Nephron progenitor cell (in vitro differentiated cells): ENCODE data around the gene GNAZ.

Source experiments
- DNase-seq: peaks from one replicate; pipeline ENCODE4 v3.0.0; 2021
- H3K27ac Mint-ChIP-seq: 2 replicates; pipeline ENCODE4 v1.8.0; 2021; ENCODE audit warnings: mild to moderate bottlenecking, moderate library complexity, mixed read lengths
- H3K27me3 Mint-ChIP-seq: 2 replicates; pipeline ENCODE4 v1.8.0; 2021; ENCODE audit warnings: mild to moderate bottlenecking, low read depth, mixed read lengths; ENCODE audit not compliant: poor library complexity
- H3K36me3 Mint-ChIP-seq: 2 replicates; pipeline ENCODE4 v1.8.0; 2021; ENCODE audit warnings: low read depth, mixed read lengths
- H3K4me1 Mint-ChIP-seq: 2 replicates; pipeline ENCODE4 v1.8.0; 2021; ENCODE audit warnings: mixed read lengths
- H3K4me3 Mint-ChIP-seq: 2 replicates; pipeline ENCODE4 v1.8.0; 2021; ENCODE audit warnings: mild to moderate bottlenecking, moderate library complexity, mixed read lengths
- H3K9me3 Mint-ChIP-seq: 2 replicates; pipeline ENCODE4 v1.8.0; 2021; ENCODE audit warnings: mild to moderate bottlenecking, moderate library complexity, mixed read lengths
- TF ChIP-seq, protein P1 (sequence below): fragments of 200-600 bp; sonication (generic); IDR thresholded peaks from 2 replicates; pipeline ENCODE4 v1.5.0; 2021; ENCODE audit warnings: antibody characterized with exemption

GNAZ gene

DNA sequence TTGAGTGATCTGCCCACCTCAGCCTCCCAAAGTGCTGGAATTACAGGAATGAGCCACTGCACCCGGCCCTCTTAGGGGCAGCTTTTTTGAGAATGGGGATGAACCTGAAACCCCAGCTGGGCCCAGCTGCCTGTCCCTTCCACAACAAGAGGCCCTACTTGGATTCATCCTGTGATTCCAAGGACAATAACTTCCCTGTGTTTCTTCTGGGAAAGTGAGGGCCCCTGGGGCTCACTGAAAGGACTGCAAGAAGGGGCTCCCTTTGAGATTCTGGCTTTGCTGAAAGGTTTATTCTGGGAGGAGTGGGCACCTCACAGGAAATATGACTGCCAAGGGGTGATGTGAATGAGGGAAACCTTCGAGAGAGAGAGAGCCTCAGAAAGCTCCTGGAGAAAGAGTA, 12.3 kb upstream of the GNAZ start:
- Mint-ChIP-seq H3K27ac (no peak overlapping the region), H3K4me1 (no peaks in the 10 kb centered on the region), H3K27me3 (peaks cover 26% of the 10 kb centered on the region), H3K4me3 (no peak overlapping the region), H3K36me3 (no peaks in the 10 kb centered on the region), H3K9me3 (peaks cover 11% of the 10 kb centered on the region)
- TF ChIP-seq, protein P1, sequence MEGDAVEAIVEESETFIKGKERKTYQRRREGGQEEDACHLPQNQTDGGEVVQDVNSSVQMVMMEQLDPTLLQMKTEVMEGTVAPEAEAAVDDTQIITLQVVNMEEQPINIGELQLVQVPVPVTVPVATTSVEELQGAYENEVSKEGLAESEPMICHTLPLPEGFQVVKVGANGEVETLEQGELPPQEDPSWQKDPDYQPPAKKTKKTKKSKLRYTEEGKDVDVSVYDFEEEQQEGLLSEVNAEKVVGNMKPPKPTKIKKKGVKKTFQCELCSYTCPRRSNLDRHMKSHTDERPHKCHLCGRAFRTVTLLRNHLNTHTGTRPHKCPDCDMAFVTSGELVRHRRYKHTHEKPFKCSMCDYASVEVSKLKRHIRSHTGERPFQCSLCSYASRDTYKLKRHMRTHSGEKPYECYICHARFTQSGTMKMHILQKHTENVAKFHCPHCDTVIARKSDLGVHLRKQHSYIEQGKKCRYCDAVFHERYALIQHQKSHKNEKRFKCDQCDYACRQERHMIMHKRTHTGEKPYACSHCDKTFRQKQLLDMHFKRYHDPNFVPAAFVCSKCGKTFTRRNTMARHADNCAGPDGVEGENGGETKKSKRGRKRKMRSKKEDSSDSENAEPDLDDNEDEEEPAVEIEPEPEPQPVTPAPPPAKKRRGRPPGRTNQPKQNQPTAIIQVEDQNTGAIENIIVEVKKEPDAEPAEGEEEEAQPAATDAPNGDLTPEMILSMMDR: no peak
- no peak for DNase-seq

DNA sequence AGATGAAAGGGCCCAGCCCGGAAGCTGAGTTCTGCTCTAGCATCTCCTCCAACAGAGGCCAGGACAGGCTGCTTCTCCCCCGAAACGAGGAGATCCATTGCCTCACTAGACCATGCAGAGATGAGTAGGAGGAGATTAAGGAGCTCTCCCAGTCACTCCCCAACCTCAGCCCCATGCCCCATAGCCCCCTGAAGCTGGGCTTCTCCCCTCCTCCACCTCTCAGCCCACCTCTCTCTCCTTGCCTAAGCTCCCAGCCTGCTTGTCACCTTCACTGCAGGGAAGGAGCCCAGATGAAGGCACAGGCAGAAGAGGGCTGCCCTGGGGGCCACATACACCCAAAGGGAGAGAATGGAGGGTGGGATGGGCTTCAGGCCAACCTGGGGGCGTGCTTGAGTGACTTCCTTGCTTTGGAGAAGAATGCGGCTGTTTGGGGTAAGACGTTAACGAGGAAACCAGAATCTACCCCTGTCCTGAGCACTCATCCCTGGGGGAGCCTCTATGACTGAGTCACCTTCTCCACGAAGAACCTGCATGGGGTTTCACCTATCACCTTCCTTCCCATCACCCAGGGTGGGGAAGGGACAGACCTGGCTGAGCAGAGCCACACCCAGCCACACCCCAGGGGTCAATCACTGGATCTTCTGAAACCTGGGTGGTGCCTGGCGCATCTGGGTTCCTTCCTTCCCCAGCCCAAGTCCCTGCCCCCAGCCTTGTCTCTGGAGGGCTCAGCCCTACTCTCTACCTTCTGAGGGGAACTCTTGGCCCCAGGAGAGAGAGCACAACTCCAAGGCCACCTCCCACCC, 11.6 kb upstream of the GNAZ start:
- peaks cover 26% of the 10 kb centered on the region for H3K27me3 Mint-ChIP-seq
- H3K9me3 Mint-ChIP-seq: peaks cover 11% of the 10 kb centered on the region
- TF ChIP-seq, protein P1: no peak
- H3K4me3 Mint-ChIP-seq: no peak overlapping the region
- no peak overlapping the region for H3K27ac Mint-ChIP-seq
- no peak for DNase-seq
- no peaks in the 10 kb centered on the region for H3K36me3 Mint-ChIP-seq
- no peaks in the 10 kb centered on the region for H3K4me1 Mint-ChIP-seq

DNA sequence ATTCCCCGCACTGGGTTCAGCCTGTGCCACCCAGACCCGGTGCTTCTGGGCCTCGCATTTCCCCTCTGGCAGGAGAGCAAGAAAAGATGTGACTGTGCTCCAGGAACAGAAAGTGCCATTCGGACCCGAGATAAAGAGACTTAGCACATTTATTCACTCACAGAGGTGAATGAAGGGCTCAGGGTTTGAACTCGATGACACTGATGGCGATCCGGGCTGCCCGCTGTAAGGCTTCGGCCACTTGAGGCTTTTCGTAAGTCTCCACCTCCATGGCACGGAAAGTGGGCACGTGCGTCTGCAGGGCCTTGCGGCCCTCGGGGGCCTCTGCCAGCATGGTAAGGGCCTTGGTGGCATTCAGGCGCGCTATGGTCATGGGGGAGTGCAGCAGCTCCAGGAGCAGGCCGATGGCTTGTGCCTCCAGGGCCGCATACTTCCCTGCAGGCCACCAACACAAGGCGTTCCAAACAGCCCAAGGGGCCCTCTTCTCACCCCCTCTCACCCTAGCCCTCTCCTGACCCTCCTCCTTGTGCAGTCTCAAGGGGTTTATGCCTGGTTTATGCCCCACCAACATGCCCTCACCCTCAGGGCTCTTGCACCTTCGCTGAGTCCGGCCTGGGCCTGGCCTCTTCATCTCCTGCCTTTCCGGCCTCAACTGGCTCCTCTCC, 10.9 kb upstream of the GNAZ start:
- TF ChIP-seq, protein P1: no peak
- Mint-ChIP-seq H3K4me1 (no peaks in the 10 kb centered on the region), H3K9me3 (peaks cover 11% of the 10 kb centered on the region), H3K4me3 (no peak overlapping the region), H3K27me3 (peaks cover 26% of the 10 kb centered on the region), H3K36me3 (no peaks in the 10 kb centered on the region), H3K27ac (no peak overlapping the region)
- no peak for DNase-seq

DNA sequence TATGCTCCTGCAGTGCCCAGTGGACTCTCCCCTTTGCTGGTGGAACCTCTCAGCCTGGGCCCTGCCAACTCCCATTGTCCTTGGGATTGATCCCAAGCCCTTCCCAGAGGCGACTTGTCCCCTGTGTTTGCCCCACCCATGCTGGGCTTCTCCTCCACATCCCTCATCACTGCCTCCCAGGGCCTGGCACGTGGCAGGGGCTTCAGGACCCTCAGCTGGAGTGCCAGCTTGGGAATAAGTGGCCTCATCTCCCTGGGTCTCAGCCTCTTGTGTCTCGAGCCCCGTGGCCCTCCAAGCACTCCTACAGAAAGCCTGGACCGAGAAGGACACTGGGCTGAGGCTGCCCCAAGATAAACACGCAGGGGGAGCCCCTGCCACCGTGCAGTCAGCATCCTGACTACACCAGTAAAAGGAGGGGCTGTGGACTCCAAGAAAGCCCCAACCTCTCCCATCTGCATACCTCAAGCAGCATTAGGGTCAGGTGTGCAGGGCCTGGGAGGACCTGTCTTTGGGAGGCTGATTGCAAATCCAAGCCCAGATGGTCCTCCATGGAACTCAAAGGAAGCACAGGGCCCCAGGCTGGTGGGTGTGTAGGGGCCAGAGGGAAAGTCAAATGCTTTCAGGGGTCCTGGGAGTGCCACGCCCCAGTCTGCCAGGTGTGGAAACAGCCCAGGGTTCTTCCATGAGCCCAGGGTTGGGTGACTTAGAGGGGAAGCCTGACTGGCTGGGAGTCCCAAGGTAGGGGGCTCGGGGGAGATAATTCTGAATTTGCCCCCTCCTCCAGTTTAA, 9.5 kb upstream of the GNAZ start:
- Mint-ChIP-seq H3K4me1 (no peaks in the 10 kb centered on the region), H3K27me3 (peaks cover 19% of the 10 kb centered on the region), H3K9me3 (peaks cover 7% of the 10 kb centered on the region), H3K36me3 (no peaks in the 10 kb centered on the region), H3K4me3 (no peak overlapping the region), H3K27ac (no peak overlapping the region)
- TF ChIP-seq, protein P1: no peak
- no peak for DNase-seq

DNA sequence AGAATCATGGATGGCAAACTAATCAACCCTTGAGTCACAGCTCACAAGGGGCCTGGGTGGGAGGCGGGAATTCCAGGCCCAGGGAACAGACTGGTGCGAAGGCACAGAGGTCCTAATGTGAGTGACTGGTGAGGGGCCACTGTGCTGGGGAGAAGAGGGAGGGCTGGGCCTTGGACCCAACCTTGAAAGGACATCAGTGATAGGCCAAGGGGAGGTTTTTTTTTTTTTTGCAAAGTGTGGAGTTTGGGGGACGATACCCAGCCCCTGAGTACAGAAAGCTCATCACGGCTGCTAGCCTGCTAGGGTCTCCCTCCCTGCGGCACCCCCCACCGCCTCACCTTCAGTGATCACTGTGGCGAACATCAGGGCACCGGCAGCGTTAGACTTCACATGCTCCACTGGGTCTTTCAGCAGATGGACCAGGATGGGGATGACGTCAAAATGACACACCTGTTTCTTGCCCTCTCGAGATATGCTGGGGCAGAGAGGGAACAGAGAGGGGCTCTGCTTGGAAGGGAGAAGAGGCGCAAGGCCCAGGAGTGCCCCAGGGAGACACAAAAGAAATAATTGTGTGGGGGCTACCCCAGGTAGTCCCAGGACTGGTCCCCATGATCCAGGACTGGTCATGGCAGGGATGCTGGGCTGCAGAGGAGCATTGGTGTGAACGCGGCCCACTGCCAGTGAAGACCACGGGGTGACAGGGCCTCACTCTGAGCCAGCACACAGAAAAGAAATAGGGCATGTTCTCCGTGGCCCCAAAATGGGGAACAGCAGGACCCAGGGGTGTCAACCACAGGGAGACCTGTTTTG, 8.6 kb upstream of the GNAZ start:
- Mint-ChIP-seq H3K27me3 (peaks cover 21% of the 10 kb centered on the region), H3K4me1 (no peaks in the 10 kb centered on the region), H3K36me3 (no peaks in the 10 kb centered on the region), H3K9me3 (peaks cover 6% of the 10 kb centered on the region), H3K4me3 (no peak overlapping the region), H3K27ac (no peak overlapping the region)
- TF ChIP-seq, protein P1: no peak
- DNase-seq: no peak
